Hindlimb muscle (tissue), 1 donor: Measurements from ENCODE around the gene TPPP. TPM values are rescaled to one million over a fixed set of nuclear protein-coding genes. Genes with fewer than 3 reads are reported as not detected.
"Not testable (repeated sequence)": the region's sequence is repeated elsewhere in the genome, so short reads cannot be mapped to it uniquely, and the experiment has no call there.

Experiments
- DNase-seq: peaks from one replicate; pipeline ENCODE4 v3.0.0-alpha.2; 2013
- polyA plus RNA-seq: library from polyadenylated mRNA; unstranded; fragments of 120-200 nt; gene quantifications from one replicate; pipeline ENCODE4 v1.2.1, GENCODE V29; 2013; ENCODE audit not compliant: insufficient read length

The TPPP gene
- polyA plus RNA-seq, 1 donor: 7.7 TPM

- DNase-seq: not testable (repeated sequence)
Observed at GRCh38 chr5:692529-693041, 567 bp downstream of the TPPP start.

GRCh38 chr5:691817-692528 is 1.2 kb downstream of the TPPP start:
- no peak for DNase-seq

GRCh38 chr5:691049-691448 is 2.1 kb downstream of the TPPP start:
- DNase-seq: not testable (repeated sequence)

- not testable (repeated sequence) for DNase-seq
Observed at GRCh38 chr5:690293-690692, 2.9 kb downstream of the TPPP start.

GRCh38 chr5:688348-689010 is 4.7 kb downstream of the TPPP start:
- DNase-seq: not testable (repeated sequence)

GRCh38 chr5:686936-687335 is 6.2 kb downstream of the TPPP start:
- not testable (repeated sequence) for DNase-seq

- DNase-seq: not testable (repeated sequence)
Observed at GRCh38 chr5:686172-686523, 7.0 kb downstream of the TPPP start.

GRCh38 chr5:685262-686171 is 7.6 kb downstream of the TPPP start:
- no peak for DNase-seq

- DNase-seq: no peak
Observed at GRCh38 chr5:684751-685216, 8.4 kb downstream of the TPPP start.

GRCh38 chr5:683551-684481 is 9.3 kb downstream of the TPPP start:
- DNase-seq: no peak

GRCh38 chr5:682651-683358 is 10.3 kb downstream of the TPPP start:
- DNase-seq: not testable (repeated sequence)

GRCh38 chr5:682216-682615 is 10.9 kb downstream of the TPPP start:
- DNase-seq: not testable (repeated sequence)

GRCh38 chr5:681317-682191 is 11.6 kb downstream of the TPPP start:
- DNase-seq: not testable (repeated sequence)

GRCh38 chr5:680836-681235 is 12.3 kb downstream of the TPPP start:
- not testable (repeated sequence) for DNase-seq

GRCh38 chr5:680118-680795 is 12.9 kb downstream of the TPPP start:
- not testable (repeated sequence) for DNase-seq

- not testable (repeated sequence) for DNase-seq
Observed at GRCh38 chr5:679166-679895, 13.8 kb downstream of the TPPP start.

GRCh38 chr5:678521-678920 is 14.6 kb downstream of the TPPP start:
- DNase-seq: not testable (repeated sequence)
